ENCODE results near the gene POLR3H. TPM values are rescaled to one million over a fixed set of nuclear protein-coding genes. Genes with fewer than 3 reads are reported as not detected.

Gene POLR3H
- total RNA-seq, 1 donor from 2014 or later, result 15.2 TPM

DNA sequence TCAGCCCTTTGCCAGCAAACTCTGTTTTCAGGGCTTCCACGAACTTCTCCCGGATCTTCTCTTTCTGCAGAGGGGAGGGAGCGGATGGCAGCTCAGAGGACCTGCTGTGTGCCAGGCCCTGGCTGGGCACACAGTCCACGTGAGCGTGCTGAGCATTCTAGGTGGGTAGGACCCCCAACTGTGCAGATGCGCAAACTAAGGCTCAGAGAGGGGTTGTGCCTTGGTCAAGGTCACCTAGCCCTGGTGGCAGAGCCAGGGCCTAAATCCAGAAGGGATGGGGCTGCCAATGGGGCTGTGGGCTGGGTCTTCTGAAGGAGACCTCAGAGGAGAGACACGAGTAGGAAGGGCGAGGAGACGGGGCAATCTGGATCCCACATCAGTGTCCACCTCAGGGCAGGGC, 34.5 kb upstream of the POLR3H start:
- Histone ChIP-seq H3K9ac (no peak overlapping the region), H3K27me3 (no peaks in the 10 kb centered on the region), H3K36me3 (no peaks in the 10 kb centered on the region), H3K4me2 (no peak overlapping the region), H3K4me3 (no peak overlapping the region), H3K27ac (no peak overlapping the region), H2AFZ (replicated peaks) (no peak overlapping the region), H3K9me3 (ENCODE audit: low read depth) (no peaks in the 10 kb centered on the region), H3K79me2 (ENCODE audit: low read depth) (no peaks in the 10 kb centered on the region), H3K4me1 (no peaks in the 10 kb centered on the region), H4K20me1 (ENCODE audit: low read depth) (no peaks in the 10 kb centered on the region), H3F3A (ENCODE audit: low read depth) (no peaks in the 10 kb centered on the region)
- Mint-ChIP-seq H3K27ac (peak overlapping the region; percentile 29), H3K27me3 (ENCODE audit: insufficient read depth, low read depth) (peaks cover 5% of the 10 kb centered on the region), H3K4me1 (peaks cover 10% of the 10 kb centered on the region), H3K36me3 (no peaks in the 10 kb centered on the region), H3K4me3 (peak overlapping the region; percentile 24), H3K9me3 (no peaks in the 10 kb centered on the region)
- TF ChIP-seq EZH2 (IDR thresholded peaks at IDR 0.05) (no peak), EZH2phosphoT487 (IDR thresholded peaks at IDR 0.05) (no peak)
- TF ChIP-seq, protein P1, sequence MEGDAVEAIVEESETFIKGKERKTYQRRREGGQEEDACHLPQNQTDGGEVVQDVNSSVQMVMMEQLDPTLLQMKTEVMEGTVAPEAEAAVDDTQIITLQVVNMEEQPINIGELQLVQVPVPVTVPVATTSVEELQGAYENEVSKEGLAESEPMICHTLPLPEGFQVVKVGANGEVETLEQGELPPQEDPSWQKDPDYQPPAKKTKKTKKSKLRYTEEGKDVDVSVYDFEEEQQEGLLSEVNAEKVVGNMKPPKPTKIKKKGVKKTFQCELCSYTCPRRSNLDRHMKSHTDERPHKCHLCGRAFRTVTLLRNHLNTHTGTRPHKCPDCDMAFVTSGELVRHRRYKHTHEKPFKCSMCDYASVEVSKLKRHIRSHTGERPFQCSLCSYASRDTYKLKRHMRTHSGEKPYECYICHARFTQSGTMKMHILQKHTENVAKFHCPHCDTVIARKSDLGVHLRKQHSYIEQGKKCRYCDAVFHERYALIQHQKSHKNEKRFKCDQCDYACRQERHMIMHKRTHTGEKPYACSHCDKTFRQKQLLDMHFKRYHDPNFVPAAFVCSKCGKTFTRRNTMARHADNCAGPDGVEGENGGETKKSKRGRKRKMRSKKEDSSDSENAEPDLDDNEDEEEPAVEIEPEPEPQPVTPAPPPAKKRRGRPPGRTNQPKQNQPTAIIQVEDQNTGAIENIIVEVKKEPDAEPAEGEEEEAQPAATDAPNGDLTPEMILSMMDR (IDR thresholded peaks at IDR 0.05), result no peak
- no peak for DNase-seq (ENCODE audit: low spot score)

DNA sequence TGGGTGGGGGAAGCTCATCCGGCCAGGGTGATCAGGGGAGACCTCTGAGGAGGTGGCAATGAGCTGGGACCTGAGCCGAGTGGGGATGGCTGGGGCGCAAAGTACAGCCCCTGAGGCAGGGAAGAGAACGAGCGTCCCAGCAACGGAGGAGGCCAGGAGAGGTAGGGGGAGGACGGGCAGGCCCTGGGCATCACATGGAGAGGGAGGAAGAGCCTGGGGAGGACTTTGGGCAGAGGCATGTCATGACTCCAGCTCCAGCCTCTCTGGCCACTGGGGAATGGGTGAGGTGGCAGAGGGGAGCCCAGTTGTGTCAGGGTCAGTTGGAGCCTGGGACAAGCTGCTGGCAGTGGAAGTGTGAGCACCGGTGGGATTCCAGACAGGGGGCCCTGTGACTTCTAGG, 33.8 kb upstream of the POLR3H start:
- no peak overlapping the region for H3K4me3 ChIP-seq
- H3K4me1 ChIP-seq, result no peaks in the 10 kb centered on the region
- no peaks in the 10 kb centered on the region for H3K36me3 ChIP-seq
- Mint-ChIP-seq H3K27ac (no peak overlapping the region), H3K4me3 (no peak overlapping the region), H3K27me3 (ENCODE audit: insufficient read depth, low read depth) (peaks cover 8% of the 10 kb centered on the region), H3K9me3 (no peaks in the 10 kb centered on the region), H3K4me1 (peaks cover 10% of the 10 kb centered on the region), H3K36me3 (no peaks in the 10 kb centered on the region)
- H2AFZ ChIP-seq (replicated peaks), result no peak overlapping the region
- H3F3A ChIP-seq (ENCODE audit: low read depth), result no peaks in the 10 kb centered on the region
- H3K4me2 ChIP-seq, result no peak overlapping the region
- no peaks in the 10 kb centered on the region for H3K27me3 ChIP-seq
- H4K20me1 ChIP-seq (ENCODE audit: low read depth), result no peaks in the 10 kb centered on the region
- no peak for DNase-seq (ENCODE audit: low spot score)
- H3K9ac ChIP-seq, result no peak overlapping the region
- H3K27ac ChIP-seq, result no peak overlapping the region
- TF ChIP-seq EZH2phosphoT487 (IDR thresholded peaks at IDR 0.05) (no peak), EZH2 (IDR thresholded peaks at IDR 0.05) (no peak)
- TF ChIP-seq, protein P1 (IDR thresholded peaks at IDR 0.05), result no peak
- no peaks in the 10 kb centered on the region for H3K79me2 ChIP-seq (ENCODE audit: low read depth)
- no peaks in the 10 kb centered on the region for H3K9me3 ChIP-seq (ENCODE audit: low read depth)

- Histone ChIP-seq H2AFZ (replicated peaks) (no peak overlapping the region), H3K36me3 (no peaks in the 10 kb centered on the region)
- TF ChIP-seq, protein P1 (IDR thresholded peaks at IDR 0.05), result peak; percentile 72
- no peak for TF ChIP-seq EZH2 (IDR thresholded peaks at IDR 0.05)
These were observed 32.6 kb upstream of the POLR3H start for GRCh38 chr22:41576877-41577276.

More at GRCh38 chr22:41576877-41577276, 32.6 kb upstream of the POLR3H start:
- H3K4me3 ChIP-seq, result no peak overlapping the region
- H3K27ac ChIP-seq, result no peak overlapping the region
- Mint-ChIP-seq H3K4me3 (no peak overlapping the region), H3K4me1 (peaks cover 10% of the 10 kb centered on the region), H3K9me3 (no peaks in the 10 kb centered on the region), H3K27ac (peak overlapping the region; percentile 95), H3K27me3 (ENCODE audit: insufficient read depth, low read depth) (peaks cover 10% of the 10 kb centered on the region), H3K36me3 (no peaks in the 10 kb centered on the region)
- H4K20me1 ChIP-seq (ENCODE audit: low read depth), result no peaks in the 10 kb centered on the region
- H3K9me3 ChIP-seq (ENCODE audit: low read depth), result no peaks in the 10 kb centered on the region
- H3K4me1 ChIP-seq, result no peaks in the 10 kb centered on the region
- no peaks in the 10 kb centered on the region for H3K79me2 ChIP-seq (ENCODE audit: low read depth)
- H3K9ac ChIP-seq, result no peak overlapping the region
- peak; percentile 86 for DNase-seq (ENCODE audit: low spot score)
- no peaks in the 10 kb centered on the region for H3K27me3 ChIP-seq
- H3K4me2 ChIP-seq, result no peak overlapping the region
- H3F3A ChIP-seq (ENCODE audit: low read depth), result no peaks in the 10 kb centered on the region
